ENCODE data around the gene ACER2. TPM values are rescaled to one million over a fixed set of nuclear protein-coding genes. Genes with fewer than 3 reads are reported as not detected.

ACER2 gene
- total RNA-seq, 1 experiment from 2014 or later = 9.6 TPM

GRCh38 chr9:19372567-19372966 is 36.2 kb upstream of the ACER2 start:
- Mint-ChIP-seq H3K4me1 (peaks cover 8 to 9% of the 10 kb centered on the region in 2 experiments; a peak in 3 of 4 replicates), H3K4me3 (no peak overlapping the region), H3K9me3 (no peaks in the 10 kb centered on the region), H3K36me3 (ENCODE audit: insufficient read depth in 1 of 3, low read depth in 3 of 3) (peaks cover 17 to 60% (median 44%) of the 10 kb centered on the region in 3 experiments), H3K27ac (peak overlapping the region in 1 of 3 experiments; percentile 74; a peak in 1 of 7 replicates), H3K27me3 (ENCODE audit: low read depth) (no peaks in the 10 kb centered on the region)
- H2BK15ac ChIP-seq (ENCODE audit: low read depth, low read length) = no peak overlapping the region
- H3K56ac ChIP-seq (ENCODE audit: insufficient read length, low read depth, low read length) = no peak overlapping the region
- H3K79me2 ChIP-seq (ENCODE audit: insufficient read depth, low read length) = no peaks in the 10 kb centered on the region
- no peak overlapping the region for H2BK120ac ChIP-seq (ENCODE audit: low read depth, low read length, poor library complexity, severe bottlenecking)
- no peak overlapping the region for H4K5ac ChIP-seq (ENCODE audit: insufficient read length, low read depth, low read length)
- no peaks in the 10 kb centered on the region for H3K79me1 ChIP-seq (ENCODE audit: insufficient read depth, low read depth, low read length, poor library complexity, severe bottlenecking)
- no peak overlapping the region for H4K91ac ChIP-seq (ENCODE audit: insufficient read length, low read depth, low read length)
- H3K18ac ChIP-seq (ENCODE audit: insufficient read length, low read depth, low read length) = no peak overlapping the region
- H3K14ac ChIP-seq (ENCODE audit: insufficient read depth, low read length) = no peak overlapping the region
- no peak overlapping the region for H2AK5ac ChIP-seq (ENCODE audit: insufficient read length, low read length)
- H4K20me1 ChIP-seq (ENCODE audit: control insufficient read depth, insufficient read depth, insufficient read length) = no peaks in the 10 kb centered on the region
- H3K23ac ChIP-seq (ENCODE audit: insufficient read length, low read depth, low read length) = no peak overlapping the region
- H3K9me3 ChIP-seq (ENCODE audit: control insufficient read depth, low read depth, low read length) = no peaks in the 10 kb centered on the region
- no CpG with 5 or more reads among the region's 8 CpGs for WGBS (ENCODE audit: extremely low coverage, insufficient read length, low lambda C conversion rate)
- H3K27me3 ChIP-seq (ENCODE audit: insufficient read depth, low read length) = no peaks in the 10 kb centered on the region
- H3K9ac ChIP-seq (ENCODE audit: extremely low read depth, insufficient read length, low read length) = no peak overlapping the region
- no peak for TF ChIP-seq CTCF (conservative IDR thresholded peaks at IDR 0.05)
- no peak overlapping the region for H3T11ph ChIP-seq (ENCODE audit: low read length)
- no peak overlapping the region for H2BK5ac ChIP-seq (ENCODE audit: insufficient read length, low read length)
- no peak overlapping the region for H2BK12ac ChIP-seq (ENCODE audit: insufficient read length, low read depth, low read length)
- H3K27ac ChIP-seq (ENCODE audit: insufficient read length, low read depth, low read length) = no peak overlapping the region
- no peak overlapping the region for H3K4me2 ChIP-seq (ENCODE audit: insufficient read depth, insufficient read length, low read length)
- no peak overlapping the region for H2BK20ac ChIP-seq (ENCODE audit: low read depth, low read length, poor library complexity, severe bottlenecking)
- no peak overlapping the region for H2AFZ ChIP-seq (ENCODE audit: low read length)
- DNase-seq = no peak
- H4K8ac ChIP-seq (replicated peaks; ENCODE audit: insufficient read length, low read depth, low read length) = no peak overlapping the region
- H3K4me1 ChIP-seq (ENCODE audit: insufficient read depth, low read length) = no peaks in the 10 kb centered on the region
- H3K23me2 ChIP-seq (ENCODE audit: insufficient read length, low read depth, low read length, poor library complexity, severe bottlenecking) = no peaks in the 10 kb centered on the region
- no peak overlapping the region for H3K4ac ChIP-seq (ENCODE audit: low read depth, low read length)

All from H9 (cell line).